Fibroblast of mammary gland (primary cell): Measurements from ENCODE around the gene OPA1.

Source experiments
- DNase-seq: peaks from one replicate; pipeline ENCODE4 v3.0.0-alpha.2; 2010; ENCODE audit warnings: low read depth
- H3K4me3 ChIP-seq: 2 replicates; pipeline ENCODE4 v1.5.1; 2011; ENCODE audit warnings: low read depth, mild to moderate bottlenecking, low read length, moderate library complexity; ENCODE audit not compliant: control insufficient read depth
- CTCF ChIP-seq: conservative IDR thresholded peaks from 2 replicates; pipeline ENCODE4 v1.5.1; 2011; ENCODE audit warnings: low read depth, low read length, inconsistent platforms; ENCODE audit not compliant: control insufficient read depth, insufficient read depth

The OPA1 gene

DNA sequence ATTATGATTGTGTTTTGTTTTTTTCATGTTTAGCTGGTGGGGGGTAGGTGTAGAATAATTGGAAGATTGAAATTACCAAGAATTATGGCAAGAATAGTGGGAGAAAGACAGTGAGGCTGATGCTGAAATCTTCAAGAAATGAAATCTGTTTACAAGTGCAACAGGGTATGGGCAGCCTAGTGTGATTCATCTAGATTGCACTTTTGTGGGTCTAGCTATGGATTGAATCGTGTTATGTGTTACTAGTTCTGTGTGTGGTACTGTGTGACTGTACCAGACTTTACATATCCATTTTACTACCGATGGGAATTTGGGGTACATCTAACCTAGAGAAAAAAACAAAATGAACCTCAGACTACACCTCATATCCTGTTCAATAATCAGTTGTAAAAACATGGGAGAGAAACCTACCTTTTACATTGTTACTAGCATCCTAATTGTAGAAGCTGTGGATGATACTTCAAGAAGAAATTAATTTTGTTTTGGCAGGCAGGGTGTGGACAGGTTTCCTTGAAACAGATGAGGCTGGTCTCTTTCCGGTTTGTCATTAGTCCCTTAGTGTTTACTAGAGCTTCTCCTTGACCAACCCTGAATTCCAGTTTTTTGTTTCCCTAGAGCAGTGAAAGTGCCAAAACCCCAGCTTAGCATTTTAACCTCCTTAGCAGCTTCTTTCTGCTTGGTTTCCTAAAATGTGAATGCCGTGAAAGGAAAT is 47.9 kb downstream of the OPA1 start:
- peak; percentile 42 for DNase-seq
- no peak overlapping the region for H3K4me3 ChIP-seq
- TF ChIP-seq CTCF: no peak

DNA sequence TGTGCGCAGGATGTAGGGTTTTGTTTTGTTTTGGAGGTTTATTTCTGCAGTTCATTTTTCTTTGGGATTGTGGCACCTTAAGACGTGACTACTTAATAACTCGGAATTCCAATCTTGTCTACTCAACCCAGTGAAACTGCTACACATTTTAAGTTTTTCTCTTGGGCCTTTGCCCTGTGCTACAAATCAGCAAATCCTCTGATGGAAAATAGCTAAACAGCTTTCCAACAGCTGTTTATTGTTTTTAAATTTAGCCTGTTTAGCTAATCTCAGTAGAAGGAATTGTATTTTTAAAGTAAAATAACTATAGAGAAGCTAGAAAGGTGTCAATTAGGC is 48.4 kb downstream of the OPA1 start:
- TF ChIP-seq CTCF: no peak
- no peak overlapping the region for H3K4me3 ChIP-seq
- peak; percentile 5 for DNase-seq

DNA sequence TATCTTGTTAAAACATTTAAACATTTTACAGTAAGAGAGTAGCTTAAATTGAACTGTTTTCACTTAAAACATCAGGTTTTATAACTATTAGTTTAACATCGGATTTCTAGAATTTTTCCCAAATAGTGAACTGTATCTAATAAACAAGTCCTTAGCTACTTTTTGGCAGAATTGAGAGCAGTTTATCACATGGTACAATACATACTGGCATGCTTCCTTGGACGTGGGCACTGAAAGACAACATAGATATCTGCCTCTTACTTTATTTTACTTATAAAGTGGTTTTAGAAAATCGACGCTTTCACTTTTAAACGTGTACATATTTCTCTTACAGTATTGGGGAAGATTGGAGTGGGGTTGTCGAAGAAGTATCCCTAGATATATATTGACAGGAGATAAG is 52.8 kb downstream of the OPA1 start:
- H3K4me3 ChIP-seq: no peak overlapping the region
- no peak for DNase-seq
- TF ChIP-seq CTCF: no peak

- no peak overlapping the region for H3K4me3 ChIP-seq
These were observed 55.6 kb downstream of the OPA1 start for GRCh38 chr3:193648542-193649076.

GRCh38 chr3:193650585-193650984 is 57.6 kb downstream of the OPA1 start:
- no peak overlapping the region for H3K4me3 ChIP-seq

More at GRCh38 chr3:193648542-193649076, 55.6 kb downstream of the OPA1 start:
- DNase-seq: no peak
- no peak for TF ChIP-seq CTCF

GRCh38 chr3:193655831-193656433 is 62.9 kb downstream of the OPA1 start:
- no peak for DNase-seq
- TF ChIP-seq CTCF: no peak
- no peak overlapping the region for H3K4me3 ChIP-seq

More at GRCh38 chr3:193650585-193650984, 57.6 kb downstream of the OPA1 start:
- TF ChIP-seq CTCF: no peak
- no peak for DNase-seq
